Fibroblast of lung (primary cell): ENCODE results near the gene MAP4K1. TPM values are rescaled to one million over a fixed set of nuclear protein-coding genes. Genes with fewer than 3 reads are reported as not detected.
A peak's percentile ranks its signal among the peaks of the same experiment; 100 is the strongest.

ENCODE experiments used
- DNase-seq, 2 donors: peaks; one replicate each; pipeline versions ENCODE4 v3.0.0 to v3.0.0-alpha.2; 2010; ENCODE audit warnings: low read depth in 2 of 2
- H2AFZ ChIP-seq: 2 replicates; pipeline ENCODE4 v1.5.1; 2012; ENCODE audit warnings: low read length, control low read depth, inconsistent platforms
- H3K27ac ChIP-seq: 2 replicates; pipeline ENCODE4 v1.5.1; 2011; ENCODE audit warnings: low read length, control low read depth; ENCODE audit not compliant: insufficient read depth
- H3K27me3 ChIP-seq: 2 replicates; pipeline ENCODE4 v1.5.1; 2011; ENCODE audit warnings: mild to moderate bottlenecking, low read length; ENCODE audit not compliant: control insufficient read depth, insufficient read depth
- H3K36me3 ChIP-seq: 2 replicates; pipeline ENCODE4 v1.5.1; 2011; ENCODE audit warnings: low read length; ENCODE audit not compliant: control insufficient read depth, insufficient read depth
- H3K4me1 ChIP-seq: 2 replicates; pipeline ENCODE4 v1.5.1; 2011; ENCODE audit warnings: low read length; ENCODE audit not compliant: control insufficient read depth, insufficient read depth; ENCODE audit errors: extremely low read depth
- H3K4me2 ChIP-seq: 2 replicates; pipeline ENCODE4 v1.5.1; 2011; ENCODE audit warnings: low read length, control low read depth; ENCODE audit not compliant: insufficient read depth; ENCODE audit errors: extremely low read depth
- H3K4me3 ChIP-seq, 4 experiments: fragments of 200-600 bp in 1 of 4; sonication (generic) in 1 of 4; replicated peaks in 1 of 4; 2 replicates each; pipeline ENCODE4 v1.5.1; 2011 to 2016; ENCODE audit warnings: low read length in 4 of 4, low read depth in 3 of 4, mild to moderate bottlenecking in 3 of 4, control low read depth in 2 of 4, inconsistent platforms in 1 of 4, mixed read lengths in 1 of 4; ENCODE audit not compliant: insufficient read depth in 1 of 4; ENCODE audit errors: control extremely low read depth in 1 of 4
- H3K79me2 ChIP-seq: 2 replicates; pipeline ENCODE4 v1.5.1; 2012; ENCODE audit warnings: mild to moderate bottlenecking, low read length, inconsistent platforms; ENCODE audit not compliant: control insufficient read depth, insufficient read depth
- H3K9ac ChIP-seq: 2 replicates; pipeline ENCODE4 v1.5.1; 2011; ENCODE audit warnings: mild to moderate bottlenecking, low read length, control low read depth; ENCODE audit not compliant: insufficient read depth
- H3K9me3 ChIP-seq: 2 replicates; pipeline ENCODE4 v1.5.1; 2012; ENCODE audit warnings: low read depth, low read length; ENCODE audit not compliant: control insufficient read depth, insufficient read depth
- H4K20me1 ChIP-seq: 2 replicates; pipeline ENCODE4 v1.5.1; 2011; ENCODE audit warnings: low read length; ENCODE audit not compliant: control insufficient read depth, insufficient read depth; ENCODE audit errors: extremely low read depth
- EZH2 ChIP-seq: IDR thresholded peaks from 2 replicates; pipeline ENCODE4 v1.5.1; 2012; ENCODE audit warnings: low read length, control low read depth, mild to moderate bottlenecking; ENCODE audit errors: missing control alignments
- polyA plus RNA-seq, 2 donors: library from polyadenylated mRNA; depleted of rRNA in 1 of 2; stranded (reverse) in 1 of 2; unstranded in 1 of 2; fragments of >200 nt; gene quantifications; 2 replicates each; pipeline ENCODE4 v1.2.1, GENCODE V29; 2011 to 2012; ENCODE audit warnings: missing spikeins in 1 of 2
- total RNA-seq: library from RNA; depleted of rRNA; stranded (reverse); fragments of >200 nt; gene quantifications from 2 replicates; pipeline ENCODE4 v1.2.1, GENCODE V29; 2014
- TF ChIP-seq, protein P1 (sequence below), 2 donors: IDR thresholded peaks in 1 of 2; conservative IDR thresholded peaks in 1 of 2; 1 replicate in 1 of 2; 2 replicates in 1 of 2; pipeline ENCODE4 v1.5.1; 2011 to 2012; ENCODE audit warnings: low read length in 2 of 2, control low read depth in 1 of 2, inconsistent platforms in 1 of 2, low read depth in 1 of 2, mild to moderate bottlenecking in 1 of 2

The MAP4K1 gene
- total and polyA plus RNA-seq, 2 donors (not counting 1 experiment from before 2014, with no cell fraction given), result 0.12 to 0.17 TPM

DNA sequence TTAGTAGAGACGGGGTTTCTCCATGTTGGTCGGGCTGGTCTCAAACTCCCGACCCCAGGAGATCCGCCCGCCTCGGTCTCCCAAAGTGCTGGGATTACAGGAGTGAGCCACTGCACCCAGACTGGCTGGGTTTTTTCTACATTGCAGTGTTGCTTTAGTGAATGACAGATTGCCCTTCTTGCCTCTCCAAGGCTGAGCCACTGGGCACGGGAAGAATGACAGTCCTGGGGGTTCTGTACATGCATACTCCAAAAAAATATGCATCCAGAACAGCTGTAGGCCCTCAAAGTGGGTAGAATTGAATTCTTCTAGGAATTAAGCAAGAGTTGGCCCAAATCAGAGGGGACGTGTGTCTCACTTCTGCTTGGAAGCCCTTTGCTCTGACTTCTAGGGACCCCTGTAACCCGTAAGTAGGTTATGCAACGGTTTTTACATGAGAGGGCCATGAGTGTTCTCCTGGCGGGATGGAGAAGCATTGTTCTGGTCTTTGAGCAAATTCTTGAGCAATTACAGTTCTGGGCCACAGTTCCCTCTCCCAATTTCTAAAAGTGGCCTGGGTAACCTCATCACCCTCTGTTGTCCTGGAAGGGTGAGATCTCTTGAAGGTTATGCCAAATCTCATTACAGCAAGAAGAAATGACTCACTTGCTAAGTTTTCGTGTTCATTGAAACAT is 33.3 kb upstream of the MAP4K1 start:
- Histone ChIP-seq H3K79me2 (peaks cover 86% of the 10 kb centered on the region), H3K4me2 (peak overlapping the region; percentile 33), H3K4me3 (peak overlapping the region in 3 of 4 experiments; percentile 1 to 99 (median 73)), H3K36me3 (no peaks in the 10 kb centered on the region), H3K27me3 (no peaks in the 10 kb centered on the region), H3K9me3 (no peaks in the 10 kb centered on the region), H2AFZ (no peak overlapping the region), H3K9ac (no peak overlapping the region), H4K20me1 (no peaks in the 10 kb centered on the region), H3K4me1 (peaks cover 36% of the 10 kb centered on the region), H3K27ac (peak overlapping the region; percentile 88)
- peak; percentile 93 to 94 for DNase-seq
- TF ChIP-seq, protein P1, sequence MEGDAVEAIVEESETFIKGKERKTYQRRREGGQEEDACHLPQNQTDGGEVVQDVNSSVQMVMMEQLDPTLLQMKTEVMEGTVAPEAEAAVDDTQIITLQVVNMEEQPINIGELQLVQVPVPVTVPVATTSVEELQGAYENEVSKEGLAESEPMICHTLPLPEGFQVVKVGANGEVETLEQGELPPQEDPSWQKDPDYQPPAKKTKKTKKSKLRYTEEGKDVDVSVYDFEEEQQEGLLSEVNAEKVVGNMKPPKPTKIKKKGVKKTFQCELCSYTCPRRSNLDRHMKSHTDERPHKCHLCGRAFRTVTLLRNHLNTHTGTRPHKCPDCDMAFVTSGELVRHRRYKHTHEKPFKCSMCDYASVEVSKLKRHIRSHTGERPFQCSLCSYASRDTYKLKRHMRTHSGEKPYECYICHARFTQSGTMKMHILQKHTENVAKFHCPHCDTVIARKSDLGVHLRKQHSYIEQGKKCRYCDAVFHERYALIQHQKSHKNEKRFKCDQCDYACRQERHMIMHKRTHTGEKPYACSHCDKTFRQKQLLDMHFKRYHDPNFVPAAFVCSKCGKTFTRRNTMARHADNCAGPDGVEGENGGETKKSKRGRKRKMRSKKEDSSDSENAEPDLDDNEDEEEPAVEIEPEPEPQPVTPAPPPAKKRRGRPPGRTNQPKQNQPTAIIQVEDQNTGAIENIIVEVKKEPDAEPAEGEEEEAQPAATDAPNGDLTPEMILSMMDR (conservative IDR thresholded peaks at IDR 0.05 in 1 of 2, IDR thresholded peaks at IDR 0.05 in 1 of 2; ENCODE audit: low read depth in 1 of 2, low read length in 2 of 2), result no peak
- no peak for TF ChIP-seq EZH2

DNA sequence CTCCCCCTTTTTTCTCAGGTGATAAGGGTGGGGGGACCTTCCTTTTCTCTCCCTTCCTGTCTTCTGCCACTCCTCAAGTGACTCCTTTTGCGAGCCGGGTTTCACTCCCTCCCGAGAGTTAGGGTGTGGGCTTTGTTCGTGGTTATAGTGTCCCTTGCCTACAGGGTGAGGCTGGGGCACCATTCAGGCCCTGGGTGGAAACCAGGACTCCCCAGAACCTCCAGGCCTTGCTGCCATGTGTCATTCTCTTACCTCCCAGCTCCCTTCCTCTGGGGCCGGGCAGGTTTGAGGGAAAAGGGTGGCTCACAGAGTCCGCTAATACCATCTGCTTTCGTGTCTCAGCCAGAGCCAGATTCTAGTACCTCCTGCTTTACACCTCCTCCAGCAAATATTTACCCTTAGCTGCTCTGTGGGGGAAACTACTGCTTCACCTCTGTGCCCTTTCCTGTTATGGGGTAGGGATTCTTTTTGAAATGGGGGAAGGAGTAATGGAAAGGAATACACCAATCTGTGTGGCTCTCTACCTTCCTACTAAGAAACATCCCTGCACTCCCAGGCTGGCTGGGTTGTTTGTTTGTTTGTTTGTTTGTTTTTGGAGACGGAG is 32.5 kb upstream of the MAP4K1 start:
- Histone ChIP-seq H3K9ac (peak overlapping the region; percentile 87), H3K36me3 (no peaks in the 10 kb centered on the region), H3K27ac (peak overlapping the region; percentile 88), H3K4me3 (peak overlapping the region; percentile 73 to 99 (median 97)), H2AFZ (no peak overlapping the region), H3K27me3 (no peaks in the 10 kb centered on the region), H3K9me3 (no peaks in the 10 kb centered on the region), H3K79me2 (peaks cover 78% of the 10 kb centered on the region), H3K4me1 (peaks cover 29% of the 10 kb centered on the region), H3K4me2 (peak overlapping the region; percentile 86), H4K20me1 (no peaks in the 10 kb centered on the region)
- TF ChIP-seq EZH2, result no peak
- TF ChIP-seq, protein P1 (conservative IDR thresholded peaks at IDR 0.05 in 1 of 2, IDR thresholded peaks at IDR 0.05 in 1 of 2; ENCODE audit: low read depth in 1 of 2, low read length in 2 of 2), result no peak
- DNase-seq, result no peak

DNA sequence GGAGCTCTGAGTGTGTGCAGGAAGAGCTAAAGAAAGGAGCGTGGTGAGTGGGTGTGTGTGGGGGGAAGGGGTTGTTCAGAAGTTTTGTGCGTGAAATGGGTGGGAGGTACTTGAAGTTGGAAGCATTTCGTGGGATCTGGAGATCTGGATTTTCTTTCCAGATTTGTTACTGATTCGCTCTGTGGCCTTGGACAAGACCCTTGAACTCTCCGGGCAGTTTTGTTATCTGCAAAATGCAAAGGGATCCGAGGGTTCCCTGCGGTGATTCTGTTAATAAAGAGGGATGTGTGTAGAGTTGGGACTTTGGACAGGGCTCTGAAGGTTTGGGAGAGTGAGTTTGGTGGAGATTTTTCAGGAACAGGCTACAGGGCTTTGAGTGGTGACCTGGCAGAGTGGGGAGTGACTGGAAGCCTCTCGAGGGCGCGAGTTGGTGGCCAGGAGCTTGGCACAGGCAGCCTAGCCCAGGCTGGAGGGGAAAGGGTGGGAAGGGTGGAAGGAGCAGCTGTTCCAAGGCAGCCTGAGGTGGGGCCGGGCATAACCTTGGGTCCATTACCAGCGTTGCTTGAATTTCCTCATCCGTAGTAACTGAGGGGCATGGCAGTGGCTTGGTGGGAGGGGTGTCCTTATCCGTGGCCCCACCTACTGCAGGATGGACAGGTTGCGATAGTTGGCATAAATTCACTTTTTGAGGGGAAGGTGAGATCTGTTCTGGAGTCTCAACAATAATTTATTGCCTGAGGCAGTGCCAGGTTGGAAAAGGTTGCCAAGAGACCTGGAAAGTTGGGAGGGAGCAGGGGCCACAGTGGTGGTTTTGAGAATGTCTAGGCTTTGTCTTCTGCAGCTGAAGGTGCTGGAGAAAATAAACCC is 31.8 kb upstream of the MAP4K1 start:
- TF ChIP-seq, protein P1 (conservative IDR thresholded peaks at IDR 0.05 in 1 of 2, IDR thresholded peaks at IDR 0.05 in 1 of 2; ENCODE audit: low read depth in 1 of 2, low read length in 2 of 2), result no peak
- TF ChIP-seq EZH2, result no peak
- H3K4me1 ChIP-seq, result peaks cover 23% of the 10 kb centered on the region
- H3K9me3 ChIP-seq, result no peaks in the 10 kb centered on the region
- peaks cover 70% of the 10 kb centered on the region for H3K79me2 ChIP-seq
- DNase-seq, result no peak
- peak overlapping the region; percentile 86 for H3K4me2 ChIP-seq
- H3K9ac ChIP-seq, result peak overlapping the region; percentile 87
- H3K36me3 ChIP-seq, result no peaks in the 10 kb centered on the region
- H3K4me3 ChIP-seq, result peak overlapping the region; percentile 73 to 99 (median 97)
- no peaks in the 10 kb centered on the region for H3K27me3 ChIP-seq
- H4K20me1 ChIP-seq, result no peaks in the 10 kb centered on the region
- no peak overlapping the region for H2AFZ ChIP-seq
- peak overlapping the region; percentile 88 for H3K27ac ChIP-seq
